HCT116 (cell line): ENCODE measurements around the gene TNFSF8. TPM values are rescaled to one million over a fixed set of nuclear protein-coding genes. Genes with fewer than 3 reads are reported as not detected.

Source experiments
- EZH2 ChIP-seq: fragments of 200-600 bp; sonication (generic); IDR thresholded peaks from 2 replicates; pipeline ENCODE4 v1.6.1; 2017; ENCODE audit warnings: antibody characterized with exemption, mixed run types
- TCF7L2 ChIP-seq: IDR thresholded peaks from 2 replicates; pipeline ENCODE4 v1.7.0; 2011; ENCODE audit warnings: borderline replicate concordance, inconsistent platforms; ENCODE audit not compliant: insufficient read depth, insufficient read length; ENCODE audit errors: extremely low read depth
- YY1 ChIP-seq: IDR thresholded peaks from 2 replicates; pipeline ENCODE4 v1.6.1; 2011; ENCODE audit warnings: low read length, low read depth, moderate library complexity, mild to moderate bottlenecking; ENCODE audit not compliant: insufficient replicate concordance; ENCODE audit errors: extremely low read depth
- total RNA-seq: library from RNA; stranded (reverse); gene quantifications from one replicate; pipeline ENCODE4 v1.2.1, GENCODE V29; 2021; ENCODE audit not compliant: unreplicated experiment

The TNFSF8 gene
- total RNA-seq, 1 experiment from 2014 or later = not detected

- TF ChIP-seq EZH2 = no peak
- TF ChIP-seq YY1 = no peak
- TF ChIP-seq TCF7L2 = no peak
These were observed 79.1 kb downstream of the TNFSF8 start (continued) for GRCh38 chr9:114851306-114851705.

Other genes with a start within 250 kb of the TNFSF8 start
- not detected for gene TEX48, start 248.4 kb downstream of the TNFSF8 start, total RNA-seq
- not detected for gene TNFSF15, start 124.6 kb downstream of the TNFSF8 start, total RNA-seq
- gene TNC, start 187.6 kb upstream of the TNFSF8 start, total RNA-seq = 0.49 TPM